ENCODE measurements around the gene GGN.

DNA sequence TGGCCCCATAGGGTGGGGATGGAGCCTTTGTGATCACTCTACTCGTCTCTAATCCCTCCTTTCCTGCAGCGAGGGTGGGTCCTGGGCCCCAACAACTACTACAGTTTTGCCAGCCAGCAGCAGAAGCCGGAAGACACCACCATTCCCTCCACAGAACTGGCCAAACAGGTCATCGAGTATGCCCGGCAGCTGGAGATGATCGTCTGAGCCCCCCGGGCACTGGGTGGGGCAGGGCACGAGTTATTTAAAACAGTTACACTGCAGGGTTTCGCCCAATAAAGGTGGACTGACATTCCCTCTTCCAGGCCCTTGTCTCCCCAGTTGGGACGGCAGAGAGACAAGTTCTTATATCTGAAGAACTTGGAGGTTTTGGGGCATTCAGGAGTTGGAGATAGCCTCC is 4.7 kb downstream of the GGN start:
- TF ChIP-seq ZFP36 (IDR thresholded peaks at IDR 0.05; ENCODE audit: borderline replicate concordance, low read depth, low read length, partially characterized antibody) (no peak), RFX5 (IDR thresholded peaks at IDR 0.05; ENCODE audit: low read depth, low read length) (no peak), MAFK (conservative IDR thresholded peaks at IDR 0.05 in 1 of 2, IDR thresholded peaks at IDR 0.05 in 1 of 2; ENCODE audit: low read length in 2 of 2) (no peak), EZH2 (conservative IDR thresholded peaks at IDR 0.05; ENCODE audit: low read depth, low read length) (no peak), SUZ12 (IDR thresholded peaks at IDR 0.05; ENCODE audit: low read depth, low read length) (no peak), ZNF431 (CRISPR knock-in tag; IDR thresholded peaks at IDR 0.05; ENCODE audit: borderline replicate concordance, low read depth) (no peak), NFIC (IDR thresholded peaks at IDR 0.05; ENCODE audit: low read length) (no peak), KAT7 (CRISPR knock-in tag; IDR thresholded peaks at IDR 0.05; ENCODE audit: borderline replicate concordance) (no peak), SP1 (IDR thresholded peaks at IDR 0.05) (no peak), SP1 (CRISPR knock-in tag; IDR thresholded peaks at IDR 0.05) (no peak), EP300 (IDR thresholded peaks at IDR 0.05; ENCODE audit: low read depth in 2 of 2, low read length in 2 of 2) (no peak), EP300 (CRISPR knock-in tag; IDR thresholded peaks at IDR 0.05; ENCODE audit: borderline replicate concordance) (no peak), ZNF235 (CRISPR knock-in tag; IDR thresholded peaks at IDR 0.05; ENCODE audit: borderline replicate concordance) (no peak)
- TF ChIP-seq, protein P1, sequence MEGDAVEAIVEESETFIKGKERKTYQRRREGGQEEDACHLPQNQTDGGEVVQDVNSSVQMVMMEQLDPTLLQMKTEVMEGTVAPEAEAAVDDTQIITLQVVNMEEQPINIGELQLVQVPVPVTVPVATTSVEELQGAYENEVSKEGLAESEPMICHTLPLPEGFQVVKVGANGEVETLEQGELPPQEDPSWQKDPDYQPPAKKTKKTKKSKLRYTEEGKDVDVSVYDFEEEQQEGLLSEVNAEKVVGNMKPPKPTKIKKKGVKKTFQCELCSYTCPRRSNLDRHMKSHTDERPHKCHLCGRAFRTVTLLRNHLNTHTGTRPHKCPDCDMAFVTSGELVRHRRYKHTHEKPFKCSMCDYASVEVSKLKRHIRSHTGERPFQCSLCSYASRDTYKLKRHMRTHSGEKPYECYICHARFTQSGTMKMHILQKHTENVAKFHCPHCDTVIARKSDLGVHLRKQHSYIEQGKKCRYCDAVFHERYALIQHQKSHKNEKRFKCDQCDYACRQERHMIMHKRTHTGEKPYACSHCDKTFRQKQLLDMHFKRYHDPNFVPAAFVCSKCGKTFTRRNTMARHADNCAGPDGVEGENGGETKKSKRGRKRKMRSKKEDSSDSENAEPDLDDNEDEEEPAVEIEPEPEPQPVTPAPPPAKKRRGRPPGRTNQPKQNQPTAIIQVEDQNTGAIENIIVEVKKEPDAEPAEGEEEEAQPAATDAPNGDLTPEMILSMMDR (CRISPR knock-in tag; IDR thresholded peaks at IDR 0.05): no peak
- TF ChIP-seq, protein P2, sequence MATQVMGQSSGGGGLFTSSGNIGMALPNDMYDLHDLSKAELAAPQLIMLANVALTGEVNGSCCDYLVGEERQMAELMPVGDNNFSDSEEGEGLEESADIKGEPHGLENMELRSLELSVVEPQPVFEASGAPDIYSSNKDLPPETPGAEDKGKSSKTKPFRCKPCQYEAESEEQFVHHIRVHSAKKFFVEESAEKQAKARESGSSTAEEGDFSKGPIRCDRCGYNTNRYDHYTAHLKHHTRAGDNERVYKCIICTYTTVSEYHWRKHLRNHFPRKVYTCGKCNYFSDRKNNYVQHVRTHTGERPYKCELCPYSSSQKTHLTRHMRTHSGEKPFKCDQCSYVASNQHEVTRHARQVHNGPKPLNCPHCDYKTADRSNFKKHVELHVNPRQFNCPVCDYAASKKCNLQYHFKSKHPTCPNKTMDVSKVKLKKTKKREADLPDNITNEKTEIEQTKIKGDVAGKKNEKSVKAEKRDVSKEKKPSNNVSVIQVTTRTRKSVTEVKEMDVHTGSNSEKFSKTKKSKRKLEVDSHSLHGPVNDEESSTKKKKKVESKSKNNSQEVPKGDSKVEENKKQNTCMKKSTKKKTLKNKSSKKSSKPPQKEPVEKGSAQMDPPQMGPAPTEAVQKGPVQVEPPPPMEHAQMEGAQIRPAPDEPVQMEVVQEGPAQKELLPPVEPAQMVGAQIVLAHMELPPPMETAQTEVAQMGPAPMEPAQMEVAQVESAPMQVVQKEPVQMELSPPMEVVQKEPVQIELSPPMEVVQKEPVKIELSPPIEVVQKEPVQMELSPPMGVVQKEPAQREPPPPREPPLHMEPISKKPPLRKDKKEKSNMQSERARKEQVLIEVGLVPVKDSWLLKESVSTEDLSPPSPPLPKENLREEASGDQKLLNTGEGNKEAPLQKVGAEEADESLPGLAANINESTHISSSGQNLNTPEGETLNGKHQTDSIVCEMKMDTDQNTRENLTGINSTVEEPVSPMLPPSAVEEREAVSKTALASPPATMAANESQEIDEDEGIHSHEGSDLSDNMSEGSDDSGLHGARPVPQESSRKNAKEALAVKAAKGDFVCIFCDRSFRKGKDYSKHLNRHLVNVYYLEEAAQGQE (IDR thresholded peaks at IDR 0.05; ENCODE audit: borderline replicate concordance in 1 of 2, low read depth in 1 of 2, low read length in 2 of 2): no peak
